Suprapubic skin (tissue), 3 donors: Measurements from ENCODE around the gene SMARCA2.

ENCODE experiments used
- POLR2AphosphoS5 ChIP-seq, 3 donors: sonication (generic); formaldehyde crosslinking; IDR thresholded peaks; one replicate each; pipeline ENCODE4 v1.6.1; 2017; ENCODE audit warnings: antibody characterized with exemption in 3 of 3
- TF ChIP-seq, protein P1 (sequence below), 2 donors: fragments of 200-600 bp in 1 of 2; fragments of 450-650 bp in 1 of 2; sonication (generic) in 1 of 2; IDR thresholded peaks; one replicate each; pipeline ENCODE4 v1.5.1; 2016 to 2019; ENCODE audit warnings: antibody characterized with exemption in 2 of 2, mild to moderate bottlenecking in 1 of 2, moderate library complexity in 1 of 2

GRCh38 chr9:2209400-2209799 is 194.3 kb downstream of the SMARCA2 start:
- TF ChIP-seq, protein P1, sequence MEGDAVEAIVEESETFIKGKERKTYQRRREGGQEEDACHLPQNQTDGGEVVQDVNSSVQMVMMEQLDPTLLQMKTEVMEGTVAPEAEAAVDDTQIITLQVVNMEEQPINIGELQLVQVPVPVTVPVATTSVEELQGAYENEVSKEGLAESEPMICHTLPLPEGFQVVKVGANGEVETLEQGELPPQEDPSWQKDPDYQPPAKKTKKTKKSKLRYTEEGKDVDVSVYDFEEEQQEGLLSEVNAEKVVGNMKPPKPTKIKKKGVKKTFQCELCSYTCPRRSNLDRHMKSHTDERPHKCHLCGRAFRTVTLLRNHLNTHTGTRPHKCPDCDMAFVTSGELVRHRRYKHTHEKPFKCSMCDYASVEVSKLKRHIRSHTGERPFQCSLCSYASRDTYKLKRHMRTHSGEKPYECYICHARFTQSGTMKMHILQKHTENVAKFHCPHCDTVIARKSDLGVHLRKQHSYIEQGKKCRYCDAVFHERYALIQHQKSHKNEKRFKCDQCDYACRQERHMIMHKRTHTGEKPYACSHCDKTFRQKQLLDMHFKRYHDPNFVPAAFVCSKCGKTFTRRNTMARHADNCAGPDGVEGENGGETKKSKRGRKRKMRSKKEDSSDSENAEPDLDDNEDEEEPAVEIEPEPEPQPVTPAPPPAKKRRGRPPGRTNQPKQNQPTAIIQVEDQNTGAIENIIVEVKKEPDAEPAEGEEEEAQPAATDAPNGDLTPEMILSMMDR (IDR thresholded peaks at IDR 0.05): no peak
- TF ChIP-seq POLR2AphosphoS5 (IDR thresholded peaks at IDR 0.05): no peak
